Heart left ventricle (tissue), 13 donors: Measurements from ENCODE around the gene PLA2G4B.
A peak's percentile ranks its signal among the peaks of the same experiment; 100 is the strongest.

ENCODE experiments used
- POLR2A ChIP-seq, 2 donors: fragments of 450-650 bp; IDR thresholded peaks; one replicate each; pipeline ENCODE4 v1.6.1; 2017; ENCODE audit warnings: antibody characterized with exemption in 2 of 2, mild to moderate bottlenecking in 2 of 2, moderate library complexity in 2 of 2
- TF ChIP-seq, protein P1 (sequence below), 12 donors: fragments of 200-600 bp; sonication (generic) in 4 of 12; IDR thresholded peaks; one replicate each; pipeline versions ENCODE4 v1.5.0 to v1.8.0; 2018 to 2022; ENCODE audit warnings: antibody characterized with exemption in 12 of 12, mild to moderate bottlenecking in 5 of 12
- donor health status: ischemic (EF 13 %, LVEDD 7.1; RV severe dilation, severe dysfunction).
- donor health status: DM: no; HTN: yes; CAD: no.
- donor health status: DM: no; HTN: no; CAD: no.
- donor health status: ischemic (EF 25% LVEDD 6.9; RV normal size, moderate dysfunction).
- donor health status: ischemic (EF 25% LVEDD 5.7; RV mildly dilated, moderate dysfunction).
- donor health status: ischemic (EF 35%, LVEDD 5.7; RV mildly dilated, moderate dysfunction).
- donor health status: nonischemic (EF 11% LVEDD 7.7; RV severe dilation, severe dysfunction).
- donor health status: DM: yes; HTN: yes; CAD: no.
- donor health status: PGD.
- donor health status: ischemic (EF 29% LVEDD 5.4; RV normal size, mild dysfunction).
- donor health status: nonischemic (EF 23%, LVEDD 6.1; RV moderate dilation, normal function).

DNA sequence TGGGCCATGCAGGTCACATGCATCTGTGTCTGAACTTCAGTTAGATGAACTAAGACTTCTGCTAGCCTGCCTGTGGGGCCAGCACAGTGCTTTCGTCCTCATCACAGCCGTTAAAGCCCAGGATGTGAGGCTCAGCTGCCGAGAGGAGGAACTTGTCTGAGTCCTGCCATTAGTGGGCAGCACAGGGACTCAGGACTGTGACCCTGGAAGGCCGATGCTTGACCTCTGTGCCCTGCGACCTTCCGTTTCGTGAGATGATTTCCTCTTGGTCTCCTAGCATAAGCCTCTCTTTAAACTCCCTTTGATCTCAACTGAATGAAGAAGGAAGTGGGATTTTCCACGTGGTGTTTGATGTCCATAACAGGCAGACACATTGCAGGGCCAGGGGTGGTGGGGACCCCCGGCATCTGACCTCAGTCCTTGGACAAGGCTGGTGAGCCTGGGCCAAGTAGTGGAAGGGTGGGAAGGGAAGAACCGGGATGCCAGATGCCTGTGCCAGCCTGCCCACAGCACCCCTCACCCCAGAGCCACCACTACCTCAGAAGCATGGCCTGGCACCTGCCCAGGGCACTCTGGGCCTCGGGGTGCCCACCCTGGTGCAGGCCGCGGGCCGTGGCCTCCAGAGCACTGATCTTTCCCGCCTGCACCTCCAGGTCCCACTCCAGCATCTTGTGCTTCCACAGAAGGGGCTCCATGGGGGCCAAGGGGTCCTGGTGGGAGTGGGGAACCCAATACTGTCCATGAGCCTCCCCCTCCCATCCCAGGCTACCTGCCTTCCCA, 21.6 kb downstream of the PLA2G4B start:
- TF ChIP-seq, protein P1, sequence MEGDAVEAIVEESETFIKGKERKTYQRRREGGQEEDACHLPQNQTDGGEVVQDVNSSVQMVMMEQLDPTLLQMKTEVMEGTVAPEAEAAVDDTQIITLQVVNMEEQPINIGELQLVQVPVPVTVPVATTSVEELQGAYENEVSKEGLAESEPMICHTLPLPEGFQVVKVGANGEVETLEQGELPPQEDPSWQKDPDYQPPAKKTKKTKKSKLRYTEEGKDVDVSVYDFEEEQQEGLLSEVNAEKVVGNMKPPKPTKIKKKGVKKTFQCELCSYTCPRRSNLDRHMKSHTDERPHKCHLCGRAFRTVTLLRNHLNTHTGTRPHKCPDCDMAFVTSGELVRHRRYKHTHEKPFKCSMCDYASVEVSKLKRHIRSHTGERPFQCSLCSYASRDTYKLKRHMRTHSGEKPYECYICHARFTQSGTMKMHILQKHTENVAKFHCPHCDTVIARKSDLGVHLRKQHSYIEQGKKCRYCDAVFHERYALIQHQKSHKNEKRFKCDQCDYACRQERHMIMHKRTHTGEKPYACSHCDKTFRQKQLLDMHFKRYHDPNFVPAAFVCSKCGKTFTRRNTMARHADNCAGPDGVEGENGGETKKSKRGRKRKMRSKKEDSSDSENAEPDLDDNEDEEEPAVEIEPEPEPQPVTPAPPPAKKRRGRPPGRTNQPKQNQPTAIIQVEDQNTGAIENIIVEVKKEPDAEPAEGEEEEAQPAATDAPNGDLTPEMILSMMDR (IDR thresholded peaks at IDR 0.05): peak in 7 of 12 donors; percentile 5 to 35 (median 16)
- TF ChIP-seq POLR2A (IDR thresholded peaks at IDR 0.05): no peak
